ENCODE measurements around the gene GPER1. TPM values are rescaled to one million over a fixed set of nuclear protein-coding genes. Genes with fewer than 3 reads are reported as not detected.
"Not testable (repeated sequence)": the region's sequence is repeated elsewhere in the genome, so short reads cannot be mapped to it uniquely, and the experiment has no call there.

GPER1 gene
- total RNA-seq (2014; rRNA removed; shearing (Covaris generic)) = 0.39 and 0.84 TPM in 2 replicates

- DNase-seq (ENCODE audit: low read depth) = no peak
These were observed at the start of gene GPER1 for GRCh38 chr7:1087952-1088920. Gene GPER1 (plus strand): TSS chr7:1088113. CDS start chr7:1091729, 3,616 bp downstream.

- DNase-seq (ENCODE audit: low read depth) = not testable (repeated sequence)
These were observed 47.7 kb upstream of the GPER1 start for GRCh38 chr7:1040233-1040632.

GRCh38 chr7:1040790-1041189, 47.1 kb upstream of the GPER1 start:
- peak; percentile 80 for DNase-seq (ENCODE audit: low read depth)

- no peak for DNase-seq (ENCODE audit: low read depth)
These were observed 46.1 kb upstream of the GPER1 start for GRCh38 chr7:1041551-1042491.

GRCh38 chr7:1042492-1042833, 45.5 kb upstream of the GPER1 start:
- DNase-seq (ENCODE audit: low read depth) = no peak

- no peak for DNase-seq (ENCODE audit: low read depth)
These were observed 44.2 kb upstream of the GPER1 start for GRCh38 chr7:1043552-1044188.

- DNase-seq (ENCODE audit: low read depth) = peak; percentile 98
These were observed 43.5 kb upstream of the GPER1 start, which contains the start of gene GPR146 for GRCh38 chr7:1044189-1045068. Gene GPR146 (plus strand): TSS chr7:1044546. CDS start chr7:1057516, 12,970 bp downstream.

GRCh38 chr7:1045069-1046063, 42.5 kb upstream of the GPER1 start:
- no peak for DNase-seq (ENCODE audit: low read depth)

GRCh38 chr7:1046722-1047679, 40.9 kb upstream of the GPER1 start:
- no peak for DNase-seq (ENCODE audit: low read depth)

- DNase-seq (ENCODE audit: low read depth) = no peak
These were observed 38.7 kb upstream of the GPER1 start for GRCh38 chr7:1049006-1049741.

- no peak for DNase-seq (ENCODE audit: low read depth)
These were observed 38.1 kb upstream of the GPER1 start for GRCh38 chr7:1049801-1050200.

- no peak for DNase-seq (ENCODE audit: low read depth)
These were observed 37.5 kb upstream of the GPER1 start for GRCh38 chr7:1050254-1050906.

- no peak for DNase-seq (ENCODE audit: low read depth)
These were observed 36.8 kb upstream of the GPER1 start for GRCh38 chr7:1050956-1051690.

- no peak for DNase-seq (ENCODE audit: low read depth)
These were observed 35.7 kb upstream of the GPER1 start for GRCh38 chr7:1052031-1052818.

GRCh38 chr7:1053002-1053411, 34.9 kb upstream of the GPER1 start:
- no peak for DNase-seq (ENCODE audit: low read depth)

All from RPMI7951 (cell line).